Activated naive CD4-positive, alpha-beta T cell treated with anti-CD3 and anti-CD28 coated beads, Interleukin-2, amount 50 U/mL, for 16 hours (primary cell): Measurements from ENCODE around the gene ZBTB18.
"Not testable (repeated sequence)": the region's sequence is repeated elsewhere in the genome, so short reads cannot be mapped to it uniquely, and the experiment has no call there.

Experiments
- DNase-seq: peaks from one replicate; pipeline ENCODE4 v3.0.0-alpha.2; 2020

Gene ZBTB18

GRCh38 chr1:244042293-244042692 is 8.8 kb upstream of the ZBTB18 start:
- no peak for DNase-seq

- no peak for DNase-seq
Observed at GRCh38 chr1:244044423-244044822, 6.7 kb upstream of the ZBTB18 start.

GRCh38 chr1:244046254-244046653 is 4.8 kb upstream of the ZBTB18 start:
- not testable (repeated sequence) for DNase-seq

GRCh38 chr1:244046907-244047611 is 4.0 kb upstream of the ZBTB18 start:
- DNase-seq = no peak

- no peak for DNase-seq
Observed at GRCh38 chr1:244047621-244048255, 3.3 kb upstream of the ZBTB18 start.

GRCh38 chr1:244048256-244049161 is 2.6 kb upstream of the ZBTB18 start:
- DNase-seq = peak; percentile 97

- peak; percentile 50 for DNase-seq
Observed at GRCh38 chr1:244049162-244050013, 1.7 kb upstream of the ZBTB18 start.

- DNase-seq = no peak
Observed at GRCh38 chr1:244050014-244050834, 859 bp upstream of the ZBTB18 start.

GRCh38 chr1:244052016-244052727 is 1.1 kb downstream of the ZBTB18 start:
- DNase-seq = no peak

GRCh38 chr1:244052728-244053312 is 1.7 kb downstream of the ZBTB18 start:
- no peak for DNase-seq

GRCh38 chr1:244053831-244054230 is 2.7 kb downstream of the ZBTB18 start:
- DNase-seq = no peak

- no peak for DNase-seq
Observed at GRCh38 chr1:244054247-244054923, 3.3 kb downstream of the ZBTB18 start.

- DNase-seq = no peak
Observed at GRCh38 chr1:244054924-244055263, 3.8 kb downstream of the ZBTB18 start.

- DNase-seq = no peak
Observed at GRCh38 chr1:244056577-244056976, 5.5 kb downstream of the ZBTB18 start.

- DNase-seq = no peak
Observed at GRCh38 chr1:244057474-244058385, 6.6 kb downstream of the ZBTB18 start.

- no peak for DNase-seq
Observed at GRCh38 chr1:244060117-244060516, 9.0 kb downstream of the ZBTB18 start.

GRCh38 chr1:244060686-244061085 is 9.6 kb downstream of the ZBTB18 start:
- no peak for DNase-seq

GRCh38 chr1:244062156-244062725 is 11.2 kb downstream of the ZBTB18 start:
- no peak for DNase-seq

- no peak for DNase-seq
Observed at GRCh38 chr1:244063498-244063897, 12.4 kb downstream of the ZBTB18 start.
